HepG2 (cell line): Measurements from ENCODE around the gene CSMD2. TPM values are rescaled to one million over a fixed set of nuclear protein-coding genes. Genes with fewer than 3 reads are reported as not detected.

Source experiments
- ATAC-seq: fragments of 200-7000 bp; cut with Tn5 transposase; 3 replicates; pipeline ENCODE4 v1.9.1; 2020; ENCODE audit warnings: mild to moderate bottlenecking, moderate library complexity
- BruUV-seq: library from RNA; stranded (reverse); fragments of 400-500 nt; replicated peaks from 2 replicates; lab custom pipeline; 2021; lab: Mats Ljungman, UMichigan
- CTCF ChIA-PET: fragments of 300-600 bp; formaldehyde crosslinking; extraction: SDS; loops from one replicate; lab custom pipeline; 2021; ENCODE audit warnings: low total read pairs, inconsistent platforms, low intra/inter-chr PET ratio; lab: Yijun Ruan, JAX
- POLR2A ChIA-PET: fragments of 350-600 bp; sonication (Branson Sonifier 250); formaldehyde crosslinking; loops from one replicate; lab custom pipeline; 2020; ENCODE audit warnings: antibody characterized with exemption, inconsistent platforms; lab: Yijun Ruan, JAX
- DNase-seq: peaks from one replicate; pipeline ENCODE4 v3.0.0-alpha.2; 2015; ENCODE audit warnings: low spot score
- FAIRE-seq: peaks from 3 replicates; lab custom pipeline; 2011; peaks lifted over from hg19 to GRCh38; lab: Jason Lieb, UNC
- H2AFZ ChIP-seq: one replicate; pipeline ENCODE4 v1.6.1; 2011; ENCODE audit warnings: low read length, inconsistent platforms
- H3K27ac ChIP-seq: fragments of 300-600 bp; 3 replicates; pipeline ENCODE4 v1.8.0; 2011; ENCODE audit warnings: mixed run types, mild to moderate bottlenecking, mixed read lengths, low read length, inconsistent platforms; ENCODE audit not compliant: insufficient read depth; ENCODE audit errors: extremely low read length
- H3K27me3 ChIP-seq, 2 experiments: fragments of 200-600 bp in 1 of 2; 2 replicates in 1 of 2; 3 replicates in 1 of 2; pipeline versions ENCODE4 v1.6.0 to v1.8.0; 2011; ENCODE audit warnings: low read length in 2 of 2, mild to moderate bottlenecking in 2 of 2, moderate library complexity in 2 of 2, inconsistent platforms in 1 of 2; ENCODE audit not compliant: insufficient read depth in 2 of 2, control insufficient read depth in 1 of 2
- H3K36me3 ChIP-seq, 2 experiments: fragments of 200-600 bp in 1 of 2; replicated peaks in 1 of 2; 2 replicates in 1 of 2; 3 replicates in 1 of 2; pipeline versions ENCODE4 v1.5.1 to v1.8.0; 2011; ENCODE audit warnings: low read length in 2 of 2, inconsistent platforms in 1 of 2; ENCODE audit not compliant: insufficient read depth in 2 of 2, control insufficient read depth in 1 of 2
- H3K4me1 ChIP-seq: 2 replicates; pipeline ENCODE4 v1.5.1; 2012; ENCODE audit warnings: low read length, inconsistent platforms; ENCODE audit not compliant: insufficient read depth
- H3K4me2 ChIP-seq: 2 replicates; pipeline ENCODE4 v1.6.0; 2011; ENCODE audit warnings: low read depth, low read length, inconsistent platforms
- H3K4me3 ChIP-seq, 3 experiments: fragments of 200-600 bp in 1 of 3; sonication (generic), shearing (Covaris generic) in 1 of 3; replicated peaks in 1 of 3; 2 replicates each; pipeline ENCODE4 v1.5.1; 2011 to 2016; ENCODE audit warnings: low read length in 3 of 3, inconsistent platforms in 2 of 3, low read depth in 2 of 3, mild to moderate bottlenecking in 2 of 3, control low read depth in 1 of 3, mixed read lengths in 1 of 3; ENCODE audit not compliant: insufficient read depth in 1 of 3
- H3K79me2 ChIP-seq: one replicate; pipeline ENCODE4 v1.6.1; 2011; ENCODE audit warnings: low read length, inconsistent platforms; ENCODE audit not compliant: insufficient read depth
- H3K9ac ChIP-seq: 2 replicates; pipeline ENCODE4 v1.6.0; 2011; ENCODE audit warnings: mild to moderate bottlenecking, low read depth, low read length, inconsistent platforms; ENCODE audit not compliant: insufficient read depth
- H3K9me3 ChIP-seq: 2 replicates; pipeline ENCODE4 v1.5.1; 2012; ENCODE audit warnings: mild to moderate bottlenecking, low read length
- H4K20me1 ChIP-seq: 2 replicates; pipeline ENCODE4 v1.6.0; 2011; ENCODE audit warnings: inconsistent platforms, mild to moderate bottlenecking, low read length, moderate library complexity; ENCODE audit not compliant: insufficient read depth
- WGBS: methylation state at CpG from one replicate; pipeline ENCODE4 v1.1.6; 2017; ENCODE audit warnings: low lambda C conversion rate; 5-methylcytosine and 5-hydroxymethylcytosine counted together
- in situ Hi-C: cut with HindIII; loops from 2 replicates; pipeline ENCODE4 v1.10.0; 2017; ENCODE audit warnings: low pct_unique_long_range_greater_than_20kb; ENCODE audit not compliant: extremely low pct_ligation_motif_present
- intact Hi-C: fragments of 100-400 bp; cut with micrococcal nuclease; formaldehyde crosslinking; loops from one replicate; pipeline ENCODE4 v1.10.0; 2022; ENCODE audit not compliant: unreplicated experiment
- polyA plus RNA-seq, 8 experiments: library from polyadenylated mRNA; depleted of rRNA in 3 of 8; stranded (reverse) in 7 of 8; unstranded in 1 of 8; fragments of >200 nt; fragmentation: Illumina TruSeq in 4 of 8; extraction: Trizol in 4 of 8; gene quantifications; 2 replicates each; pipeline versions ENCODE4 v1.2.1 to v1.2.3, GENCODE V29; 2011 to 2016; ENCODE audit warnings: low read depth in 4 of 8, missing spikeins in 1 of 8, mixed read lengths in 1 of 8; ENCODE audit not compliant: insufficient read depth in 1 of 8
- total RNA-seq, 5 experiments: library from RNA; depleted of rRNA; stranded (reverse); fragments of >200 nt; fragmentation: Illumina TruSeq; extraction: Trizol; gene quantifications; 2 replicates each; pipeline ENCODE4 v1.2.3, GENCODE V29; 2016; ENCODE audit warnings: low read depth in 1 of 5
- TF ChIP-seq, protein P1 (sequence below): conservative IDR thresholded peaks from 2 replicates; pipeline ENCODE4 v1.6.1; 2018; ENCODE audit warnings: missing genetic modification reagents
- TF ChIP-seq, protein P2 (sequence below): sonication (generic); formaldehyde crosslinking; IDR thresholded peaks from 2 replicates; pipeline ENCODE4 v1.9.0; 2021; ENCODE audit warnings: missing genetic modification reagents, borderline replicate concordance

CSMD2 gene
- total and polyA plus RNA-seq, 2 of the 13 experiments (the other 11 are each of a cell fraction or from before 2014, with no cell fraction given), result not detected

DNA sequence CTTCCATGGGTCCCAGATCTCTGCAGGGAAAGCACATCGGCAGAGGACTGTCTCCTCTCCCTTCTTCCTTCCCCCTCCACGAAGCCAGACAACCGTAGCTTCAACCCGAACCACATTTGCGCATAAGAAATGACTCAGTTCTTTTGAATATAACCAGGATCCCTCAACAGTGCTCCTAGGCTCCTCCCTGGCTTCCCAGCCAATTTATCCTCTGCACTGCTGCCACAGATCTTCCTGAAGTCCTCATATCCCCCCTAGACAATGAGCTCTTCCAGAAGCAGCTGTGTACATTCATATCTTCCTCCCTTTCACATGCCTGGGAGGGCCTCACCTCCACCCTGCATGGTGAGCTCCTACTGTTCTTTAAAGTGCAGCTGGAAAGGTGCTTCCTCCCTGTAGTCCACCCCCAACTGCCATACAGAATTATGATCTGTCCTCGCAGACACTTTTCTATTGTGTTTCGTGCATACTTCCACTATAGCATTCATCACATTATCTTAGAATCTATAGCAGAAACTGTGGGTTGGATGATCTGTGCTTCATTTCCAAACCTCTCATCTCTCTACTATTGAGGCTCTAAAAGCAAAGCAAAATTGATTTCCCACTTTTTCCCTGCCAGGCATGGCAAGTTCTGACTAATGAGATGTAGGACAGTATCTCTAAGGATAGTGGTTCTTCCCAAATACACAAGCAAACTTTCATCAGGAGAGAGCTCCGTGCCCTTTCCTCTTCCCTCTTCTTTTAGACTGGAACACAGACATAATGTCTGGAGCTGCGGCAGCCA lies 480.4 kb downstream of the CSMD2 start:
- Histone ChIP-seq H3K36me3 (no peaks in the 10 kb centered on the region), H2AFZ (no peak overlapping the region), H3K27me3 (peaks cover 0 to 6% of the 10 kb centered on the region in 2 experiments; a peak in 1 of 5 replicates), H3K27ac (no peak overlapping the region), H4K20me1 (no peaks in the 10 kb centered on the region), H3K4me3 (no peak overlapping the region), H3K4me2 (no peak overlapping the region), H3K79me2 (no peaks in the 10 kb centered on the region), H3K4me1 (no peaks in the 10 kb centered on the region), H3K9ac (no peak overlapping the region), H3K9me3 (no peaks in the 10 kb centered on the region)
- DNase-seq (no peak), FAIRE-seq (no peak), ATAC-seq (no peak)
- BruUV-seq, result no TSS peak
- CTCF ChIA-PET, result no interaction called here
- WGBS, result 20% methylated on average over 9 of the region's 9 CpGs
- in situ Hi-C loops (no loop called here), intact Hi-C loops (no loop called here)
- TF ChIP-seq, protein P1, sequence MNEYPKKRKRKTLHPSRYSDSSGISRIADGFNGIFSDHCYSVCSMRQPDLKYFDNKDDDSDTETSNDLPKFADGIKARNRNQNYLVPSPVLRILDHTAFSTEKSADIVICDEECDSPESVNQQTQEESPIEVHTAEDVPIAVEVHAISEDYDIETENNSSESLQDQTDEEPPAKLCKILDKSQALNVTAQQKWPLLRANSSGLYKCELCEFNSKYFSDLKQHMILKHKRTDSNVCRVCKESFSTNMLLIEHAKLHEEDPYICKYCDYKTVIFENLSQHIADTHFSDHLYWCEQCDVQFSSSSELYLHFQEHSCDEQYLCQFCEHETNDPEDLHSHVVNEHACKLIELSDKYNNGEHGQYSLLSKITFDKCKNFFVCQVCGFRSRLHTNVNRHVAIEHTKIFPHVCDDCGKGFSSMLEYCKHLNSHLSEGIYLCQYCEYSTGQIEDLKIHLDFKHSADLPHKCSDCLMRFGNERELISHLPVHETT (CRISPR knock-in tag), result no peak
- TF ChIP-seq, protein P2, sequence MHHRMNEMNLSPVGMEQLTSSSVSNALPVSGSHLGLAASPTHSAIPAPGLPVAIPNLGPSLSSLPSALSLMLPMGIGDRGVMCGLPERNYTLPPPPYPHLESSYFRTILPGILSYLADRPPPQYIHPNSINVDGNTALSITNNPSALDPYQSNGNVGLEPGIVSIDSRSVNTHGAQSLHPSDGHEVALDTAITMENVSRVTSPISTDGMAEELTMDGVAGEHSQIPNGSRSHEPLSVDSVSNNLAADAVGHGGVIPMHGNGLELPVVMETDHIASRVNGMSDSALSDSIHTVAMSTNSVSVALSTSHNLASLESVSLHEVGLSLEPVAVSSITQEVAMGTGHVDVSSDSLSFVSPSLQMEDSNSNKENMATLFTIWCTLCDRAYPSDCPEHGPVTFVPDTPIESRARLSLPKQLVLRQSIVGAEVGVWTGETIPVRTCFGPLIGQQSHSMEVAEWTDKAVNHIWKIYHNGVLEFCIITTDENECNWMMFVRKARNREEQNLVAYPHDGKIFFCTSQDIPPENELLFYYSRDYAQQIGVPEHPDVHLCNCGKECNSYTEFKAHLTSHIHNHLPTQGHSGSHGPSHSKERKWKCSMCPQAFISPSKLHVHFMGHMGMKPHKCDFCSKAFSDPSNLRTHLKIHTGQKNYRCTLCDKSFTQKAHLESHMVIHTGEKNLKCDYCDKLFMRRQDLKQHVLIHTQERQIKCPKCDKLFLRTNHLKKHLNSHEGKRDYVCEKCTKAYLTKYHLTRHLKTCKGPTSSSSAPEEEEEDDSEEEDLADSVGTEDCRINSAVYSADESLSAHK (CRISPR knock-in tag), result no peak
- POLR2A ChIA-PET, result no interaction called here
